HG03066 (cell line): ENCODE measurements around the gene G6PC1.

Experiments
- ATAC-seq: cut with Tn5 transposase; IDR thresholded peaks from one replicate; pipeline ENCODE4 v1.9.1; 2021; ENCODE audit warnings: low read depth; ENCODE audit not compliant: unreplicated experiment

G6PC1 gene

GRCh38 chr17:42929497-42929844, 28.9 kb downstream of the G6PC1 start:
- ATAC-seq: no peak

GRCh38 chr17:42937712-42938596, 37.4 kb downstream of the G6PC1 start:
- ATAC-seq: no peak

- ATAC-seq: no peak
Measured at GRCh38 chr17:42944211-42944610, 43.6 kb downstream of the G6PC1 start.

- ATAC-seq: no peak
Measured at GRCh38 chr17:42946812-42947211, 46.2 kb downstream of the G6PC1 start.

- ATAC-seq: no peak
Measured at GRCh38 chr17:42950044-42950783, 49.6 kb downstream of the G6PC1 start.
